Kasumi-1 (cell line): ENCODE data around the gene EBF3.
A peak's percentile ranks its signal among the peaks of the same experiment; 100 is the strongest.

ENCODE experiments used
- DNase-seq, 2 experiments: peaks; one replicate each; lab custom pipeline; 2025; lab: John Stamatoyannopoulos, UW

The EBF3 gene

GRCh38 chr10:129970465-129971364 lies 6.6 kb upstream of the EBF3 start:
- DNase-seq, result no peak

GRCh38 chr10:129969911-129970464 lies 5.9 kb upstream of the EBF3 start:
- no peak for DNase-seq

GRCh38 chr10:129969184-129969910 lies 5.3 kb upstream of the EBF3 start:
- no peak for DNase-seq

GRCh38 chr10:129968853-129969183 lies 4.7 kb upstream of the EBF3 start:
- DNase-seq, result no peak

- DNase-seq, result no peak
Observed at GRCh38 chr10:129968020-129968852, 4.2 kb upstream of the EBF3 start.

GRCh38 chr10:129967579-129968019 lies 3.5 kb upstream of the EBF3 start:
- DNase-seq, result no peak

GRCh38 chr10:129966889-129967578 lies 3.0 kb upstream of the EBF3 start:
- no peak for DNase-seq

- no peak for DNase-seq
Observed at GRCh38 chr10:129966370-129966888, 2.4 kb upstream of the EBF3 start.

GRCh38 chr10:129965959-129966358 lies 1.9 kb upstream of the EBF3 start:
- DNase-seq, result no peak

- DNase-seq, result no peak
Observed at GRCh38 chr10:129965425-129965808, 1.3 kb upstream of the EBF3 start.

GRCh38 chr10:129964611-129965424 lies 744 bp upstream of the EBF3 start:
- DNase-seq, result no peak

- DNase-seq, result peak; percentile 32 to 42
Observed at GRCh38 chr10:129962872-129963640, 1.0 kb downstream of the EBF3 start.

- no peak for DNase-seq
Observed at GRCh38 chr10:129962031-129962871, 1.8 kb downstream of the EBF3 start.

- no peak for DNase-seq
Observed at GRCh38 chr10:129961157-129961701, 2.8 kb downstream of the EBF3 start.

- no peak for DNase-seq
Observed at GRCh38 chr10:129960481-129961156, 3.5 kb downstream of the EBF3 start.

GRCh38 chr10:129959544-129960480 lies 4.3 kb downstream of the EBF3 start:
- no peak for DNase-seq
